ENCODE measurements around the gene JAKMIP3. TPM values are rescaled to one million over a fixed set of nuclear protein-coding genes. Genes with fewer than 3 reads are reported as not detected.

The JAKMIP3 gene
- total RNA-seq (0.19 TPM), polyA plus RNA-seq (0.39 TPM)
- long read RNA-seq, donor 1: 0 reads
- long read RNA-seq, donor 2: 0 reads
- long read RNA-seq, donor 3: 0 reads
- long read RNA-seq, donor 4: 0 reads
- long read RNA-seq, donor 5: 0 reads
- long read RNA-seq, donor 6: 0 reads
- long read RNA-seq, donor 7: 0 reads
- long read RNA-seq, donor 8: 0 reads
- long read RNA-seq, donor 9: 0 reads
- long read RNA-seq, donor 10: 0 reads

- no peaks in the 10 kb centered on the region for H3K36me3 ChIP-seq (ENCODE audit: control insufficient read depth in 2 of 2, insufficient read depth in 2 of 2, low read length in 1 of 2)
- no peaks in the 10 kb centered on the region for H3K4me1 ChIP-seq (ENCODE audit: control insufficient read depth in 2 of 2, insufficient read depth in 2 of 2, low read length in 2 of 2)
- no peak for DNase-seq (ENCODE audit: low read depth in 6 of 9, low spot score in 9 of 9)
- no peaks in the 10 kb centered on the region for H3K9me3 ChIP-seq (ENCODE audit: control insufficient read depth in 2 of 2, insufficient read depth in 1 of 2, low read length in 1 of 2)
- no peak within 1 kb of the TSS for H3K4me3 ChIP-seq (ENCODE audit: low read length in 2 of 2)
- 14% methylated on average over 35 of the region's 35 CpGs for WGBS
- peaks cover 0 to 16% of the 10 kb centered on the region in 2 donors for H3K27me3 ChIP-seq (ENCODE audit: control insufficient read depth in 2 of 2, insufficient read depth in 1 of 2, low read length in 1 of 2)
- no peak within 1 kb of the TSS for H3K27ac ChIP-seq (ENCODE audit: low read depth in 1 of 2, low read length in 1 of 2)
These were observed at the start of gene JAKMIP3 for GRCh38 chr10:132065491-132066105. JAKMIP3 (plus strand) TSS chr10:132065946; CDS start chr10:132104809, 38,863 bp downstream.

DNA sequence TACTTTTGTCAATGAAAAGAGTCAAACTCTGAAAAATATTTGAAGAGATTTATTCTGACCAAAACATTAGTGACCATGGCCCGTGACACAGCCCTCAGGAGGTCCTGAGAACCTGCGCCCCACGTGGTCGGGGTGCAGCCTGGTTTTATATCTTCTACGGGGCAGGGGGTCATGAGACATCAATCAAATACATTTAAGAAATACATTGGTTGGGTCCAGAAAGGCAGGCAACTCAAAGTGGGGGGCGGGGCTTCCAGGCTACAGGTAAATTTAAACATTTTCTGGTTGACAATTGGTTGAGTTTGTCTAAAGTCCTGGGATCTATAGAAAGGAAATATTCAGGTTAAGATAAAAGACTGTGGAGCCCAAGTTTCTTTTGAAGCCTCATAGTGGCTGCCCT lies 49.2 kb upstream of the JAKMIP3 start:
- H3K27ac ChIP-seq (ENCODE audit: low read depth in 1 of 2, low read length in 1 of 2): no peak overlapping the region

GRCh38 chr10:132018446-132018845 lies 47.3 kb upstream of the JAKMIP3 start:
- Histone ChIP-seq H3K27ac (ENCODE audit: low read depth in 1 of 2, low read length in 1 of 2) (no peak overlapping the region), H3K4me1 (ENCODE audit: control insufficient read depth in 2 of 2, insufficient read depth in 2 of 2, low read length in 2 of 2) (peaks cover 0 to 3% of the 10 kb centered on the region in 2 donors), H3K27me3 (ENCODE audit: control insufficient read depth in 2 of 2, insufficient read depth in 1 of 2, low read length in 1 of 2) (peaks cover 3 to 8% of the 10 kb centered on the region in 2 donors), H3K4me3 (ENCODE audit: low read length in 2 of 2) (no peak overlapping the region), H3K9me3 (ENCODE audit: control insufficient read depth in 2 of 2, insufficient read depth in 1 of 2, low read length in 1 of 2) (no peaks in the 10 kb centered on the region), H3K36me3 (ENCODE audit: control insufficient read depth in 2 of 2, insufficient read depth in 2 of 2, low read length in 1 of 2) (no peaks in the 10 kb centered on the region)
- DNase-seq (ENCODE audit: low read depth in 6 of 9, low spot score in 9 of 9): no peak
- WGBS: 94% methylated on average over 5 of the region's 5 CpGs

More for the DNA sequence above, 49.2 kb upstream of the JAKMIP3 start:
- DNase-seq (ENCODE audit: low read depth in 6 of 9, low spot score in 9 of 9): no peak
- H3K4me1 ChIP-seq (ENCODE audit: control insufficient read depth in 2 of 2, insufficient read depth in 2 of 2, low read length in 2 of 2): no peaks in the 10 kb centered on the region
- H3K27me3 ChIP-seq (ENCODE audit: control insufficient read depth in 2 of 2, insufficient read depth in 1 of 2, low read length in 1 of 2): peaks cover 0 to 6% of the 10 kb centered on the region in 2 donors
- 91% methylated on average over 6 of the region's 6 CpGs for WGBS
- H3K36me3 ChIP-seq (ENCODE audit: control insufficient read depth in 2 of 2, insufficient read depth in 2 of 2, low read length in 1 of 2): no peaks in the 10 kb centered on the region
- H3K9me3 ChIP-seq (ENCODE audit: control insufficient read depth in 2 of 2, insufficient read depth in 1 of 2, low read length in 1 of 2): no peaks in the 10 kb centered on the region
- no peak overlapping the region for H3K4me3 ChIP-seq (ENCODE audit: low read length in 2 of 2)

- DNase-seq (ENCODE audit: low read depth in 6 of 9, low spot score in 9 of 9): no peak
- no peaks in the 10 kb centered on the region for H3K36me3 ChIP-seq (ENCODE audit: control insufficient read depth in 2 of 2, insufficient read depth in 2 of 2, low read length in 1 of 2)
- no peak overlapping the region for H3K27ac ChIP-seq (ENCODE audit: low read depth in 1 of 2, low read length in 1 of 2)
- H3K4me3 ChIP-seq (ENCODE audit: low read length in 2 of 2): no peak overlapping the region
- no peaks in the 10 kb centered on the region for H3K9me3 ChIP-seq (ENCODE audit: control insufficient read depth in 2 of 2, insufficient read depth in 1 of 2, low read length in 1 of 2)
- H3K27me3 ChIP-seq (ENCODE audit: control insufficient read depth in 2 of 2, insufficient read depth in 1 of 2, low read length in 1 of 2): peaks cover 4 to 15% of the 10 kb centered on the region in 2 donors
- WGBS: 88% methylated on average over 7 of the region's 7 CpGs
- H3K4me1 ChIP-seq (ENCODE audit: control insufficient read depth in 2 of 2, insufficient read depth in 2 of 2, low read length in 2 of 2): peaks cover 0 to 3% of the 10 kb centered on the region in 2 donors
These were observed 46.4 kb upstream of the JAKMIP3 start for GRCh38 chr10:132019366-132019765.

GRCh38 chr10:132020456-132020855 lies 45.3 kb upstream of the JAKMIP3 start:
- Histone ChIP-seq H3K36me3 (ENCODE audit: control insufficient read depth in 2 of 2, insufficient read depth in 2 of 2, low read length in 1 of 2) (no peaks in the 10 kb centered on the region), H3K9me3 (ENCODE audit: control insufficient read depth in 2 of 2, insufficient read depth in 1 of 2, low read length in 1 of 2) (no peaks in the 10 kb centered on the region), H3K4me3 (ENCODE audit: low read length in 2 of 2) (no peak overlapping the region), H3K4me1 (ENCODE audit: control insufficient read depth in 2 of 2, insufficient read depth in 2 of 2, low read length in 2 of 2) (peaks cover 0 to 3% of the 10 kb centered on the region in 2 donors), H3K27me3 (ENCODE audit: control insufficient read depth in 2 of 2, insufficient read depth in 1 of 2, low read length in 1 of 2) (peaks cover 4 to 15% of the 10 kb centered on the region in 2 donors), H3K27ac (ENCODE audit: low read depth in 1 of 2, low read length in 1 of 2) (no peak overlapping the region)
- 95% methylated on average over 13 of the region's 13 CpGs for WGBS
- DNase-seq (ENCODE audit: low read depth in 6 of 9, low spot score in 9 of 9): no peak

DNA sequence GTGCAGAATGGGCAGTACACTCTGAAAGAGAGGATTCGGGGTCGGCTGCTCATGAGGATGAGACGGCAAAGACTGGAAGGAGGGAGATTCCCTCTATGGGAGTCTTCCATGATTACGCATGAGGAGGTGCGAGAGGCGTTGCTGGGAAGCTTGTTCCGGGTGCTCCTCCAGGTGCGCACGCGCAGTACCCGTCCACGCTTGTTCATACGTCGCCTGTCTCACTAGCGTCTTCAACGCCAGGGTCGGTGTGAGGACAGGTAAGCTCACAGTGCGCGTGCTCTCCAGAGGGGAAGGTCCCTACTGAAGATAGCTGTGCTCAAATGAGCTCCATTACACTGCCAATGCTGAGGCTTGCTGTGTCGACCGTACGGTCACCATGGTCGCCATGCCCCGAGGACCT lies 44.7 kb upstream of the JAKMIP3 start:
- H3K27me3 ChIP-seq (ENCODE audit: control insufficient read depth in 2 of 2, insufficient read depth in 1 of 2, low read length in 1 of 2): peaks cover 4 to 15% of the 10 kb centered on the region in 2 donors
- no peak overlapping the region for H3K4me3 ChIP-seq (ENCODE audit: low read length in 2 of 2)
- no peaks in the 10 kb centered on the region for H3K36me3 ChIP-seq (ENCODE audit: control insufficient read depth in 2 of 2, insufficient read depth in 2 of 2, low read length in 1 of 2)
- no peak for DNase-seq (ENCODE audit: low read depth in 6 of 9, low spot score in 9 of 9)
- no peak overlapping the region for H3K27ac ChIP-seq (ENCODE audit: low read depth in 1 of 2, low read length in 1 of 2)
- 97% methylated on average over 24 of the region's 24 CpGs for WGBS
- H3K4me1 ChIP-seq (ENCODE audit: control insufficient read depth in 2 of 2, insufficient read depth in 2 of 2, low read length in 2 of 2): peaks cover 0 to 3% of the 10 kb centered on the region in 2 donors
- no peaks in the 10 kb centered on the region for H3K9me3 ChIP-seq (ENCODE audit: control insufficient read depth in 2 of 2, insufficient read depth in 1 of 2, low read length in 1 of 2)

- Histone ChIP-seq H3K27me3 (ENCODE audit: control insufficient read depth in 2 of 2, insufficient read depth in 1 of 2, low read length in 1 of 2) (peaks cover 4 to 15% of the 10 kb centered on the region in 2 donors), H3K9me3 (ENCODE audit: control insufficient read depth in 2 of 2, insufficient read depth in 1 of 2, low read length in 1 of 2) (no peaks in the 10 kb centered on the region), H3K27ac (ENCODE audit: low read depth in 1 of 2, low read length in 1 of 2) (no peak overlapping the region), H3K4me1 (ENCODE audit: control insufficient read depth in 2 of 2, insufficient read depth in 2 of 2, low read length in 2 of 2) (peaks cover 0 to 3% of the 10 kb centered on the region in 2 donors), H3K4me3 (ENCODE audit: low read length in 2 of 2) (no peak overlapping the region), H3K36me3 (ENCODE audit: control insufficient read depth in 2 of 2, insufficient read depth in 2 of 2, low read length in 1 of 2) (no peaks in the 10 kb centered on the region)
- DNase-seq (ENCODE audit: low read depth in 6 of 9, low spot score in 9 of 9): no peak
- WGBS: 85% methylated on average over 16 of the region's 16 CpGs
These were observed 44.1 kb upstream of the JAKMIP3 start for GRCh38 chr10:132021504-132022143.

- H3K36me3 ChIP-seq (ENCODE audit: control insufficient read depth in 2 of 2, insufficient read depth in 2 of 2, low read length in 1 of 2): no peaks in the 10 kb centered on the region
- H3K27ac ChIP-seq (ENCODE audit: low read depth in 1 of 2, low read length in 1 of 2): no peak overlapping the region
- H3K9me3 ChIP-seq (ENCODE audit: control insufficient read depth in 2 of 2, insufficient read depth in 1 of 2, low read length in 1 of 2): no peaks in the 10 kb centered on the region
- DNase-seq (ENCODE audit: low read depth in 6 of 9, low spot score in 9 of 9): no peak
- H3K4me1 ChIP-seq (ENCODE audit: control insufficient read depth in 2 of 2, insufficient read depth in 2 of 2, low read length in 2 of 2): peaks cover 0 to 3% of the 10 kb centered on the region in 2 donors
- 92% methylated on average over 18 of the region's 18 CpGs for WGBS
- H3K27me3 ChIP-seq (ENCODE audit: control insufficient read depth in 2 of 2, insufficient read depth in 1 of 2, low read length in 1 of 2): peaks cover 4 to 17% of the 10 kb centered on the region in 2 donors
- no peak overlapping the region for H3K4me3 ChIP-seq (ENCODE audit: low read length in 2 of 2)
These were observed 43.5 kb upstream of the JAKMIP3 start for GRCh38 chr10:132022241-132022640.

Data from thymus (tissue), 14 donors.